HepG2 (cell line): ENCODE data around the gene MAP4K3. TPM values are rescaled to one million over a fixed set of nuclear protein-coding genes. Genes with fewer than 3 reads are reported as not detected.

Experiments
- ATF7-NPFF ChIP-seq: sonication (generic); formaldehyde crosslinking; IDR thresholded peaks from 2 replicates; pipeline ENCODE4 v1.8.1; 2023; ENCODE audit warnings: mild to moderate bottlenecking, low read depth, missing genetic modification reagents, moderate library complexity
- CSRNP2 ChIP-seq: sonication (generic); formaldehyde crosslinking; conservative IDR thresholded peaks from 2 replicates; pipeline ENCODE4 v1.8.0; 2022; ENCODE audit warnings: low read depth, missing genetic modification reagents
- EHMT2 ChIP-seq: fragments of 200-600 bp; sonication (generic); IDR thresholded peaks from 2 replicates; pipeline ENCODE4 v1.7.0; 2017; ENCODE audit warnings: antibody characterized with exemption, low read depth, low read length, borderline replicate concordance
- GATAD2A ChIP-seq: IDR thresholded peaks from 2 replicates; pipeline ENCODE4 v1.6.1; 2016
- JARID2 ChIP-seq: sonication (generic); formaldehyde crosslinking; IDR thresholded peaks from 2 replicates; pipeline ENCODE4 v1.8.1; 2023; ENCODE audit warnings: missing genetic modification reagents, inconsistent platforms; ENCODE audit not compliant: insufficient replicate concordance
- NR0B2 ChIP-seq: sonication (generic); formaldehyde crosslinking; IDR thresholded peaks from 2 replicates; pipeline ENCODE4 v1.4.0; 2020; ENCODE audit warnings: mild to moderate bottlenecking, missing genetic modification reagents
- PAF1 ChIP-seq: IDR thresholded peaks from 2 replicates; pipeline ENCODE4 v1.6.1; 2016; ENCODE audit warnings: missing genetic modification reagents, missing compliant biosample characterization
- POGZ ChIP-seq: sonication (generic); formaldehyde crosslinking; IDR thresholded peaks from 2 replicates; pipeline ENCODE4 v1.4.0; 2020; ENCODE audit warnings: mild to moderate bottlenecking, missing genetic modification reagents
- SIN3B ChIP-seq: fragments of 150-350 bp; IDR thresholded peaks from 2 replicates; pipeline ENCODE4 v1.6.1; 2014; ENCODE audit warnings: low read length
- TAF15 ChIP-seq: fragments of 200-400 bp; formaldehyde crosslinking; IDR thresholded peaks from one replicate; pipeline ENCODE4 v1.6.1; 2018; ENCODE audit warnings: mild to moderate bottlenecking, low read depth, low read length; ENCODE audit not compliant: poor library complexity, severe bottlenecking
- TFDP1 ChIP-seq: IDR thresholded peaks from 2 replicates; pipeline ENCODE4 v1.6.1; 2016; ENCODE audit warnings: missing compliant biosample characterization, missing genetic modification reagents, borderline replicate concordance
- ZBTB4 ChIP-seq: sonication (generic); formaldehyde crosslinking; IDR thresholded peaks from 2 replicates; pipeline ENCODE4 v1.4.0; 2020; ENCODE audit warnings: missing genetic modification reagents, mild to moderate bottlenecking, borderline replicate concordance
- ZBTB7A ChIP-seq: sonication (generic); formaldehyde crosslinking; IDR thresholded peaks from 2 replicates; pipeline ENCODE4 v1.8.0; 2022; ENCODE audit warnings: mild to moderate bottlenecking, missing genetic modification reagents
- ZNF382 ChIP-seq: sonication (generic); formaldehyde crosslinking; IDR thresholded peaks from 2 replicates; pipeline ENCODE4 v1.5.0; 2020; ENCODE audit warnings: missing genetic modification reagents, mild to moderate bottlenecking, borderline replicate concordance
- ZNF549 ChIP-seq: sonication (generic); formaldehyde crosslinking; IDR thresholded peaks from 2 replicates; pipeline ENCODE4 v1.5.0; 2020; ENCODE audit warnings: missing genetic modification reagents
- ZNF558 ChIP-seq: sonication (generic); formaldehyde crosslinking; IDR thresholded peaks from 2 replicates; pipeline ENCODE4 v1.9.0; 2022; ENCODE audit warnings: mild to moderate bottlenecking, missing genetic modification reagents, borderline replicate concordance
- ZNF616 ChIP-seq: sonication (generic); formaldehyde crosslinking; IDR thresholded peaks from 2 replicates; pipeline ENCODE4 v1.5.0; 2020; ENCODE audit warnings: low read depth, mild to moderate bottlenecking, missing genetic modification reagents
- polyA plus RNA-seq, 8 experiments: library from polyadenylated mRNA; depleted of rRNA in 3 of 8; stranded (reverse) in 7 of 8; unstranded in 1 of 8; fragments of >200 nt; fragmentation: Illumina TruSeq in 4 of 8; extraction: Trizol in 4 of 8; gene quantifications; 2 replicates each; pipeline versions ENCODE4 v1.2.1 to v1.2.3, GENCODE V29; 2011 to 2016; ENCODE audit warnings: low read depth in 4 of 8, missing spikeins in 1 of 8, mixed read lengths in 1 of 8; ENCODE audit not compliant: insufficient read depth in 1 of 8
- total RNA-seq, 5 experiments: library from RNA; depleted of rRNA; stranded (reverse); fragments of >200 nt; fragmentation: Illumina TruSeq; extraction: Trizol; gene quantifications; 2 replicates each; pipeline ENCODE4 v1.2.3, GENCODE V29; 2016; ENCODE audit warnings: low read depth in 1 of 5
- TF ChIP-seq, protein P1 (sequence below): sonication (generic); formaldehyde crosslinking; IDR thresholded peaks from 2 replicates; pipeline ENCODE4 v1.5.1; 2020; ENCODE audit warnings: mild to moderate bottlenecking, missing genetic modification reagents

The MAP4K3 gene
- total and polyA plus RNA-seq, 2 of the 13 experiments (the other 11 are each of a cell fraction or from before 2014, with no cell fraction given) = 45.9 to 53.2 TPM

DNA sequence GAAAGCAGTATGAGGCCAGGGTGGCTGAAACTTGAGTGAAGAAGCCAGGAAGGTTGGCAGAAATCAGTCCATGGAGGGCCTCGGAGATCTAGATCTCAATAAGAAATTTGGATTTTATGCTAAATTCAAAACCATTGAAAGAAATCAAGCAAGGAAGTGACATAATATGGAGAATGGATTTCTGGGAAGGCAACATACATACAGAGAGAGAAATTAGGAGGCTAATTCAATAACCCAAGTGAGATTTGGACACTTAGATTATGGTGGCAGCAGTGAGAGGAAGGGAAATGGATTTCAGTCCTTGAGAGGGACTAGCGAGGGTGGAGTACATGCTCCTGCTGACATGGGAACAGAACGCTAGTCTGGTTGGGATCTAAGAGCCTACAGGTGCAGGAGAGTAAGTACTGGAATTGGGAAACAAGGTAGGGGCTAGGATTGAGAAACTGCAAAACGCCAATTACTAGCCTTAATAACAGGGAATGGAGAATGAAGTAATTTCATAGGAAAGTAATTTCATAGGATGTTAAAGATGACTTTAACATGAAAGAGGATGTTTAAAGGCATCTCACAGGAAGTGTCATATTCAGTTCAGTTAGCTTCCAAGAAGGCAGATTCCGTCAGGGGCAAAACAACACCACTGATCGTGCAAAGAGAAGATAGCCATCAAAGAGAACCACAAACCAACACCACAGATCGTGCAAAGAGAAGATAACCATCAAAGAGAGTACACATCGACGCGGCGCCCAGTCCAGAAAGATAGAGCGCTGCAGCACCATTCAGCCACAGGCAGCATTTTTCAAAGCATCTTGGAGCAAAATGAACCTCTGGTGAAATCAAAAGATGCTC lies 220.5 kb downstream of the MAP4K3 start (continued):
- TF ChIP-seq, protein P1, sequence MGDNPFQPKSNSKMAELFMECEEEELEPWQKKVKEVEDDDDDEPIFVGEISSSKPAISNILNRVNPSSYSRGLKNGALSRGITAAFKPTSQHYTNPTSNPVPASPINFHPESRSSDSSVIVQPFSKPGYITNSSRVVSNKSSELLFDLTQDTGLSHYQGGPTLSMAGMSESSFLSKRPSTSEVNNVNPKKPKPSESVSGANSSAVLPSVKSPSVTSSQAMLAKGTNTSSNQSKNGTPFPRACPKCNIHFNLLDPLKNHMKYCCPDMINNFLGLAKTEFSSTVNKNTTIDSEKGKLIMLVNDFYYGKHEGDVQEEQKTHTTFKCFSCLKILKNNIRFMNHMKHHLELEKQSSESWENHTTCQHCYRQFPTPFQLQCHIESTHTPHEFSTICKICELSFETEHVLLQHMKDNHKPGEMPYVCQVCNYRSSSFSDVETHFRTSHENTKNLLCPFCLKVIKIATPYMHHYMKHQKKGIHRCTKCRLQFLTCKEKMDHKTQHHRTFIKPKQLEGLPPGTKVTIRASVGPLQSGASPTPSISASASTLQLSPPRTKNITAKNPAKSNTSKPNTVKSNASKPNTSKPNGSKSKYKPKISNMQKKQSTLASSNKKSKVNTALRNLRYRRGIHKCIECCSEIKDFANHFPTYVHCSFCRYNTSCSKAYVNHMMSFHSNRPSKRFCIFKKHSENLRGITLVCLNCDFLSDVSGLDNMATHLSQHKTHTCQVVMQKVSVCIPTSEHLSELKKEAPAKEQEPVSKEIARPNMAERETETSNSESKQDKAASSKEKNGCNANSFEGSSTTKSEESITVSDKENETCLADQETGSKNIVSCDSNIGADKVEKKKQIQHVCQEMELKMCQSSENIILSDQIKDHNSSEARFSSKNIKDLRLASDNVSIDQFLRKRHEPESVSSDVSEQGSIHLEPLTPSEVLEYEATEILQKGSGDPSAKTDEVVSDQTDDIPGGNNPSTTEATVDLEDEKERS (CRISPR knock-in tag) = peak; percentile 18; the same call in 1 of the 2 replicates
- no peak for TF ChIP-seq ZNF382 (CRISPR knock-in tag)
- TF ChIP-seq PAF1 = no peak
- TF ChIP-seq ZNF616 = no peak
- no peak for TF ChIP-seq TAF15
- TF ChIP-seq EHMT2 = no peak
- no peak for TF ChIP-seq ZNF558 (CRISPR knock-in tag)
- TF ChIP-seq TFDP1 (CRISPR knock-in tag) = no peak
- no peak for TF ChIP-seq NR0B2
- TF ChIP-seq ATF7-NPFF (CRISPR knock-in tag) = no peak
- no peak for TF ChIP-seq JARID2 (CRISPR knock-in tag)
- no peak for TF ChIP-seq CSRNP2 (CRISPR knock-in tag)
- no peak for TF ChIP-seq ZNF549
- 0 out of 2 replicates have a peak, but pooled peaks have one; percentile 15 for TF ChIP-seq POGZ (CRISPR knock-in tag)
- no peak for TF ChIP-seq ZBTB4
- peak; percentile 59; the same call in 1 of the 2 replicates for TF ChIP-seq GATAD2A (CRISPR knock-in tag)
- no peak for TF ChIP-seq ZBTB7A
- no peak for TF ChIP-seq SIN3B
